ENCODE data around the gene PPARGC1A. TPM values are rescaled to one million over a fixed set of nuclear protein-coding genes. Genes with fewer than 3 reads are reported as not detected.

Gene PPARGC1A
- total RNA-seq, 2 experiments from 2014 or later: not detected

- H3K4me3 Mint-ChIP-seq: no peak overlapping the region
- no peak for DNase-seq
- H3K27ac Mint-ChIP-seq: no peak overlapping the region
- no peaks in the 10 kb centered on the region for H3K36me3 Mint-ChIP-seq
- H3K4me1 Mint-ChIP-seq: no peaks in the 10 kb centered on the region
- no peaks in the 10 kb centered on the region for H3K9me3 Mint-ChIP-seq
- H3K27me3 Mint-ChIP-seq: no peaks in the 10 kb centered on the region
Observed at GRCh38 chr4:23921447-23921845, 31.6 kb upstream of the PPARGC1A start.

GRCh38 chr4:23920716-23921446, 31.0 kb upstream of the PPARGC1A start:
- no peaks in the 10 kb centered on the region for H3K9me3 Mint-ChIP-seq
- no peak overlapping the region for H3K27ac Mint-ChIP-seq
- no peaks in the 10 kb centered on the region for H3K4me1 Mint-ChIP-seq
- no peaks in the 10 kb centered on the region for H3K27me3 Mint-ChIP-seq
- H3K4me3 Mint-ChIP-seq: no peak overlapping the region
- no peak for DNase-seq
- no peaks in the 10 kb centered on the region for H3K36me3 Mint-ChIP-seq

GRCh38 chr4:23920296-23920695, 30.4 kb upstream of the PPARGC1A start:
- no peaks in the 10 kb centered on the region for H3K4me1 Mint-ChIP-seq
- H3K27me3 Mint-ChIP-seq: no peaks in the 10 kb centered on the region
- no peaks in the 10 kb centered on the region for H3K36me3 Mint-ChIP-seq
- H3K9me3 Mint-ChIP-seq: no peaks in the 10 kb centered on the region
- H3K4me3 Mint-ChIP-seq: no peak overlapping the region
- no peak for DNase-seq
- no peak overlapping the region for H3K27ac Mint-ChIP-seq

- Mint-ChIP-seq H3K4me3 (no peak overlapping the region), H3K9me3 (no peaks in the 10 kb centered on the region), H3K27me3 (no peaks in the 10 kb centered on the region), H3K4me1 (no peaks in the 10 kb centered on the region), H3K36me3 (no peaks in the 10 kb centered on the region), H3K27ac (no peak overlapping the region)
- DNase-seq: no peak
Observed at GRCh38 chr4:23916282-23916681, 26.4 kb upstream of the PPARGC1A start.

GRCh38 chr4:23915459-23916132, 25.7 kb upstream of the PPARGC1A start:
- no peaks in the 10 kb centered on the region for H3K27me3 Mint-ChIP-seq
- H3K4me1 Mint-ChIP-seq: no peaks in the 10 kb centered on the region
- no peak overlapping the region for H3K27ac Mint-ChIP-seq
- H3K4me3 Mint-ChIP-seq: no peak overlapping the region
- DNase-seq: no peak
- no peaks in the 10 kb centered on the region for H3K9me3 Mint-ChIP-seq
- H3K36me3 Mint-ChIP-seq: no peaks in the 10 kb centered on the region

- Mint-ChIP-seq H3K4me1 (no peaks in the 10 kb centered on the region), H3K36me3 (no peaks in the 10 kb centered on the region)
Observed at GRCh38 chr4:23911675-23912455, 22.0 kb upstream of the PPARGC1A start.

GRCh38 chr4:23909671-23910070, 19.8 kb upstream of the PPARGC1A start:
- Mint-ChIP-seq H3K4me1 (no peaks in the 10 kb centered on the region), H3K27ac (no peak overlapping the region), H3K36me3 (no peaks in the 10 kb centered on the region), H3K9me3 (no peaks in the 10 kb centered on the region), H3K27me3 (no peaks in the 10 kb centered on the region), H3K4me3 (no peak overlapping the region)
- DNase-seq: no peak

More at GRCh38 chr4:23911675-23912455, 22.0 kb upstream of the PPARGC1A start:
- Mint-ChIP-seq H3K9me3 (no peaks in the 10 kb centered on the region), H3K4me3 (no peak overlapping the region), H3K27ac (no peak overlapping the region), H3K27me3 (no peaks in the 10 kb centered on the region)
- no peak for DNase-seq

- H3K27ac Mint-ChIP-seq: no peak overlapping the region
- H3K36me3 Mint-ChIP-seq: no peaks in the 10 kb centered on the region
- H3K4me1 Mint-ChIP-seq: no peaks in the 10 kb centered on the region
- H3K9me3 Mint-ChIP-seq: no peaks in the 10 kb centered on the region
- DNase-seq: no peak
- H3K27me3 Mint-ChIP-seq: no peaks in the 10 kb centered on the region
- no peak overlapping the region for H3K4me3 Mint-ChIP-seq
Observed at GRCh38 chr4:23906839-23907238, 17.0 kb upstream of the PPARGC1A start.

- H3K9me3 Mint-ChIP-seq: no peaks in the 10 kb centered on the region
- H3K27me3 Mint-ChIP-seq: no peaks in the 10 kb centered on the region
- no peak overlapping the region for H3K27ac Mint-ChIP-seq
- no peaks in the 10 kb centered on the region for H3K36me3 Mint-ChIP-seq
- no peak overlapping the region for H3K4me3 Mint-ChIP-seq
- no peak for DNase-seq
- no peaks in the 10 kb centered on the region for H3K4me1 Mint-ChIP-seq
Observed at GRCh38 chr4:23904639-23905071, 14.8 kb upstream of the PPARGC1A start.

- no peak for DNase-seq
- Mint-ChIP-seq H3K36me3 (no peaks in the 10 kb centered on the region), H3K9me3 (no peaks in the 10 kb centered on the region), H3K4me3 (no peak overlapping the region), H3K27me3 (no peaks in the 10 kb centered on the region), H3K4me1 (no peaks in the 10 kb centered on the region), H3K27ac (no peak overlapping the region)
Observed at GRCh38 chr4:23903859-23904438, 14.1 kb upstream of the PPARGC1A start.

GRCh38 chr4:23902222-23902804, 12.5 kb upstream of the PPARGC1A start:
- Mint-ChIP-seq H3K27ac (no peak overlapping the region), H3K9me3 (no peaks in the 10 kb centered on the region), H3K36me3 (no peaks in the 10 kb centered on the region), H3K4me3 (no peak overlapping the region), H3K27me3 (no peaks in the 10 kb centered on the region), H3K4me1 (no peaks in the 10 kb centered on the region)
- DNase-seq: no peak

GRCh38 chr4:23900636-23901035, 10.8 kb upstream of the PPARGC1A start:
- Mint-ChIP-seq H3K27me3 (no peaks in the 10 kb centered on the region), H3K36me3 (no peaks in the 10 kb centered on the region), H3K9me3 (no peaks in the 10 kb centered on the region), H3K4me3 (no peak overlapping the region), H3K4me1 (no peaks in the 10 kb centered on the region), H3K27ac (no peak overlapping the region)
- DNase-seq: no peak

- no peak overlapping the region for H3K4me3 Mint-ChIP-seq
- no peaks in the 10 kb centered on the region for H3K27me3 Mint-ChIP-seq
- no peak overlapping the region for H3K27ac Mint-ChIP-seq
- no peaks in the 10 kb centered on the region for H3K9me3 Mint-ChIP-seq
- H3K4me1 Mint-ChIP-seq: no peaks in the 10 kb centered on the region
- H3K36me3 Mint-ChIP-seq: no peaks in the 10 kb centered on the region
- DNase-seq: no peak
Observed at GRCh38 chr4:23899565-23899964, 9.7 kb upstream of the PPARGC1A start.

- Mint-ChIP-seq H3K4me1 (no peaks in the 10 kb centered on the region), H3K27me3 (peaks cover 7% of the 10 kb centered on the region), H3K27ac (no peak overlapping the region), H3K36me3 (no peaks in the 10 kb centered on the region), H3K9me3 (no peaks in the 10 kb centered on the region), H3K4me3 (no peak overlapping the region)
- no peak for DNase-seq
Observed at GRCh38 chr4:23897564-23898109, 7.8 kb upstream of the PPARGC1A start.
